HG03039 (cell line): ENCODE results near the gene LGALS4.
"Not testable (repeated sequence)": the region's sequence is repeated elsewhere in the genome, so short reads cannot be mapped to it uniquely, and the experiment has no call there.

Experiments used
- ATAC-seq: cut with Tn5 transposase; IDR thresholded peaks from one replicate; pipeline ENCODE4 v1.9.1; 2021; ENCODE audit warnings: mild to moderate bottlenecking, moderate library complexity; ENCODE audit not compliant: unreplicated experiment

The LGALS4 gene

GRCh38 chr19:38796154-38796553 is 16.6 kb downstream of the LGALS4 start:
- no peak for ATAC-seq

GRCh38 chr19:38795549-38795948 is 17.2 kb downstream of the LGALS4 start:
- no peak for ATAC-seq

- ATAC-seq: no peak
Measured at GRCh38 chr19:38793671-38794070, 19.1 kb downstream of the LGALS4 start.

GRCh38 chr19:38793177-38793576 is 19.6 kb downstream of the LGALS4 start:
- no peak for ATAC-seq

GRCh38 chr19:38792250-38793111 is 20.3 kb downstream of the LGALS4 start:
- ATAC-seq: no peak

GRCh38 chr19:38791451-38792064 is 21.2 kb downstream of the LGALS4 start:
- not testable (repeated sequence) for ATAC-seq

GRCh38 chr19:38790507-38791403 is 22.0 kb downstream of the LGALS4 start:
- not testable (repeated sequence) for ATAC-seq

GRCh38 chr19:38788478-38789243 is 24.1 kb downstream of the LGALS4 start, which contains the start of gene LGALS7B:
Gene LGALS7B, plus strand, starts transcription at chr19:38789200. Its CDS starts 27 bp downstream, at chr19:38789227.
- ATAC-seq: no peak

- no peak for ATAC-seq
Measured at GRCh38 chr19:38786572-38787265, 26.0 kb downstream of the LGALS4 start.

GRCh38 chr19:38786061-38786460 is 26.7 kb downstream of the LGALS4 start:
- not testable (repeated sequence) for ATAC-seq

GRCh38 chr19:38785187-38785699 is 27.5 kb downstream of the LGALS4 start:
- no peak for ATAC-seq

GRCh38 chr19:38784224-38784623 is 28.5 kb downstream of the LGALS4 start:
- no peak for ATAC-seq

- ATAC-seq: not testable (repeated sequence)
Measured at GRCh38 chr19:38782212-38782611, 30.5 kb downstream of the LGALS4 start.

GRCh38 chr19:38781058-38781457 is 31.7 kb downstream of the LGALS4 start:
- ATAC-seq: no peak

GRCh38 chr19:38780443-38780842 is 32.3 kb downstream of the LGALS4 start:
- ATAC-seq: no peak

- no peak for ATAC-seq
Measured at GRCh38 chr19:38778733-38779132, 34.0 kb downstream of the LGALS4 start.

- no peak for ATAC-seq
Measured at GRCh38 chr19:38774181-38774950, 38.4 kb downstream of the LGALS4 start.

- ATAC-seq: no peak
Measured at GRCh38 chr19:38773469-38774177, 39.1 kb downstream of the LGALS4 start, which contains the start of gene LGALS7. Gene LGALS7, minus strand, starts transcription at chr19:38773517. Its CDS starts 25 bp downstream, at chr19:38773492.
